Caco-2 (cell line): ENCODE results near the gene ZSWIM4. TPM values are rescaled to one million over a fixed set of nuclear protein-coding genes. Genes with fewer than 3 reads are reported as not detected.
A peak's percentile ranks its signal among the peaks of the same experiment; 100 is the strongest.

ENCODE experiments used
- Bru-seq: library from RNA; stranded (reverse); fragments of 400-500 nt; gene quantifications from one replicate; lab custom pipeline; 2021; lab: Mats Ljungman, UMichigan
- BruChase-seq, 2 experiments: library from RNA; stranded (reverse); fragments of 400-500 nt; gene quantifications; one replicate each; lab custom pipeline; 2021; lab: Mats Ljungman, UMichigan
- BruUV-seq: library from RNA; stranded (reverse); fragments of 400-500 nt; replicated peaks from 2 replicates; lab custom pipeline; 2021; lab: Mats Ljungman, UMichigan
- CTCF ChIA-PET: fragments of 300-600 bp; sonication (Branson Sonifier 250); formaldehyde crosslinking; loops from one replicate; lab custom pipeline; 2022; ENCODE audit warnings: antibody characterized with exemption; lab: Charles Lee
- POLR2A ChIA-PET: fragments of 300-600 bp; sonication (Branson Sonifier 250); formaldehyde crosslinking; loops from one replicate; lab custom pipeline; 2022; ENCODE audit warnings: antibody characterized with exemption; lab: Charles Lee
- DNase-seq, 2 experiments: peaks; one replicate each; pipeline versions ENCODE4 v3.0.0 to v3.0.0-alpha.2; 2020 to 2022
- H3K27me3 ChIP-seq: replicated peaks from 2 replicates; pipeline ENCODE4 v1.6.0; 2011; ENCODE audit warnings: low read length; ENCODE audit not compliant: control insufficient read depth, insufficient read depth
- H3K36me3 ChIP-seq: 2 replicates; pipeline ENCODE4 v1.5.1; 2011; ENCODE audit warnings: low read length; ENCODE audit not compliant: control insufficient read depth, insufficient read depth
- H3K4me1 ChIP-seq: fragments of 250-450 bp; sonication (Bioruptor Pico); 2 replicates; pipeline ENCODE4 v1.5.1; 2020; ENCODE audit warnings: mild to moderate bottlenecking
- H3K4me3 ChIP-seq: 2 replicates; pipeline ENCODE4 v1.5.1; 2011; ENCODE audit warnings: low read depth, mild to moderate bottlenecking, control low read depth, low read length
- H3K9me3 ChIP-seq: fragments of 250-450 bp; sonication (Bioruptor Pico); 2 replicates; pipeline ENCODE4 v1.5.1; 2020; ENCODE audit warnings: mild to moderate bottlenecking, moderate library complexity
- H3K27ac Mint-ChIP-seq: one replicate; pipeline ENCODE4 v1.8.0; 2022; ENCODE audit warnings: mixed read lengths; ENCODE audit not compliant: unreplicated experiment
- H3K27me3 Mint-ChIP-seq: one replicate; pipeline ENCODE4 v1.8.0; 2022; ENCODE audit warnings: mixed read lengths; ENCODE audit not compliant: insufficient read depth, unreplicated experiment
- H3K36me3 Mint-ChIP-seq: one replicate; pipeline ENCODE4 v1.8.0; 2022; ENCODE audit warnings: mild to moderate bottlenecking, mixed read lengths; ENCODE audit not compliant: insufficient read depth, unreplicated experiment
- H3K4me1 Mint-ChIP-seq: one replicate; pipeline ENCODE4 v1.8.0; 2022; ENCODE audit warnings: low read depth, mixed read lengths; ENCODE audit not compliant: unreplicated experiment
- H3K4me3 Mint-ChIP-seq: one replicate; pipeline ENCODE4 v1.8.0; 2022; ENCODE audit warnings: mild to moderate bottlenecking, moderate library complexity, mixed read lengths; ENCODE audit not compliant: unreplicated experiment
- H3K9me3 Mint-ChIP-seq: one replicate; pipeline ENCODE4 v1.8.0; 2022; ENCODE audit warnings: mixed read lengths; ENCODE audit not compliant: unreplicated experiment
- CTCF ChIP-seq, 2 experiments: fragments of 200-600 bp in 1 of 2; IDR thresholded peaks; 1 replicate in 1 of 2; 2 replicates in 1 of 2; pipeline versions ENCODE4 v1.5.1 to v1.8.0; 2011 to 2022; ENCODE audit warnings: antibody characterized with exemption in 1 of 2, control low read depth in 1 of 2, inconsistent platforms in 1 of 2, low read depth in 1 of 2, low read length in 1 of 2, mild to moderate bottlenecking in 1 of 2, moderate library complexity in 1 of 2; ENCODE audit not compliant: insufficient read depth in 1 of 2, severe bottlenecking in 1 of 2, unreplicated experiment in 1 of 2
- intact Hi-C: fragments of 100-400 bp; cut with micrococcal nuclease; formaldehyde crosslinking; loops from one replicate; pipeline ENCODE4 v1.10.0; 2022; ENCODE audit not compliant: unreplicated experiment
- long read RNA-seq: library from polyadenylated mRNA; stranded (forward); transcript quantifications from one replicate; pipeline ENCODE4 v2.0.0, GENCODE V29; 2022
- total RNA-seq: library from RNA; stranded (reverse); gene quantifications from 2 replicates; pipeline ENCODE4 v1.2.3, GENCODE V29; 2022

The ZSWIM4 gene
- total RNA-seq: 4.0 and 5.7 TPM in 2 replicates
- Bru-seq, nascent RNA: percentile 43 among the genes with signal in this experiment
- BruChase-seq, experiment 1, labeled RNA remaining after a 2-hour chase: percentile 40 among the genes with signal in this experiment
- BruChase-seq, experiment 2, labeled RNA remaining after a 6-hour chase: percentile 36 among the genes with signal in this experiment
- long read RNA-seq, partial matches to known transcripts: 2 of 4 reads
- long read RNA-seq, other reads (novel, unspliced or antisense): 2 of 4 reads

- intact Hi-C loops: loop anchor here (2.0 to 10.0 kb wide), 2 partner anchors 20 to 50 kb away; partner anchors contain the start of gene C19orf53
- ChIA-PET POLR2A (interaction anchor here (0.6 to 1.7 kb wide), 6 partner anchors 11 to 342 kb away, joined by 3 to 9 read pairs (median 4); partner anchors contain the start of genes ASF1B, MRI1 and PRKACA), CTCF (interaction anchor here (0.6 to 2.0 kb wide), 3 partner anchors 10 to 67 kb away, joined by 3 to 10 read pairs (median 3); no protein-coding TSS in a partner anchor)
- H3K27ac Mint-ChIP-seq: peak within 1 kb of the TSS; percentile 99
- Histone ChIP-seq H3K4me3 (peak within 1 kb of the TSS; percentile 80), H3K27me3 (no peaks in the 10 kb centered on the region), H3K9me3 (no peaks in the 10 kb centered on the region), H3K36me3 (no peaks in the 10 kb centered on the region), H3K4me1 (no peaks in the 10 kb centered on the region)
- DNase-seq: peak; percentile 98 to 99
- H3K27me3 Mint-ChIP-seq: no peaks in the 10 kb centered on the region
- no TSS peak for BruUV-seq
- peaks cover 9% of the 10 kb centered on the region for H3K4me1 Mint-ChIP-seq
- peak within 1 kb of the TSS; percentile 97 for H3K4me3 Mint-ChIP-seq
- TF ChIP-seq CTCF (IDR thresholded peaks at IDR 0.05; ENCODE audit: insufficient read depth in 1 of 2, low read depth in 1 of 2, low read length in 1 of 2, severe bottlenecking in 1 of 2, unreplicated experiment in 1 of 2): no peak
- peaks cover 12% of the 10 kb centered on the region for H3K36me3 Mint-ChIP-seq
- H3K9me3 Mint-ChIP-seq: no peaks in the 10 kb centered on the region
Measured at GRCh38 chr19:13794757-13795589, at the start of gene ZSWIM4. Gene ZSWIM4 (plus strand): TSS chr19:13795443. CDS start chr19:13795649, 206 bp downstream.

GRCh38 chr19:13747098-13747453 lies 48.2 kb upstream of the ZSWIM4 start:
- H3K9me3 Mint-ChIP-seq: no peaks in the 10 kb centered on the region

More at GRCh38 chr19:13747098-13747453, 48.2 kb upstream of the ZSWIM4 start:
- Histone ChIP-seq H3K4me3 (peak overlapping the region; percentile 29), H3K9me3 (peaks cover 5% of the 10 kb centered on the region; the same call in 1 of the 2 replicates), H3K4me1 (peaks cover 10% of the 10 kb centered on the region; the same call in 1 of the 2 replicates), H3K36me3 (no peaks in the 10 kb centered on the region), H3K27me3 (no peaks in the 10 kb centered on the region)
- ChIA-PET CTCF (interaction anchor here (0.6 to 1.4 kb wide), 2 partner anchors 16 to 57 kb away, joined by 3 to 5 read pairs; no protein-coding TSS in a partner anchor), POLR2A (interaction anchor here (0.6 to 1.5 kb wide), 6 partner anchors 15 to 749 kb away, joined by 3 to 14 read pairs (median 5); partner anchors contain the start of genes C19orf53 and MRI1)
- no TSS peak for BruUV-seq
- peaks cover 20% of the 10 kb centered on the region for H3K36me3 Mint-ChIP-seq
- intact Hi-C loops: loop anchor here (2.0 kb wide), 1 partner anchor 16 kb away; no protein-coding TSS in a partner anchor
- H3K4me1 Mint-ChIP-seq: no peaks in the 10 kb centered on the region
- H3K27me3 Mint-ChIP-seq: no peaks in the 10 kb centered on the region
- H3K27ac Mint-ChIP-seq: peak overlapping the region; percentile 87
- DNase-seq: no peak
- TF ChIP-seq CTCF (IDR thresholded peaks at IDR 0.05; ENCODE audit: insufficient read depth in 1 of 2, low read depth in 1 of 2, low read length in 1 of 2, severe bottlenecking in 1 of 2, unreplicated experiment in 1 of 2): no peak
- H3K4me3 Mint-ChIP-seq: peak overlapping the region; percentile 87
